Measurements from ENCODE around the gene HIVEP2. TPM values are rescaled to one million over a fixed set of nuclear protein-coding genes. Genes with fewer than 3 reads are reported as not detected.

Gene HIVEP2
- total RNA-seq, 1 donor from 2014 or later, result 12.3 TPM

DNA sequence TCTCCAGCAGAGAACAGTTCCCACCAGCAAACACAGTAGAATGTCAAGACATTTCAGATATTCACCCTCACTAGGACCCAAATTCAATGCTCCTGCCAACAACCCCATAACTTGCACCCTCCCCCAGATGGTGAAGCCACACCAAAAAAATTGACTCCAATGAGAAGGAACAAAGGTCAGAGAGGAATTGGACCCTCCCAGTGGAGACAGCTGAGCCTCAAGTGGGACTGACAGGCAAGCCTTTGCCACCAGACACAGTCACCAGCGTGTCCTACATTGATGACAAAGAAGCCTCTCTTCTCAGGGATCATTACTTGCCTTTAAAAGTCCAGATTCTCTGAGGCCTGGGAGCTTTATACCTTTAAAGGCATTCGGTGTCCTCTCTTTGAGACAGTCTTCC, 64.8 kb downstream of the HIVEP2 start:
- DNase-seq (ENCODE audit: low read depth), result no peak
- TF ChIP-seq, protein P1, sequence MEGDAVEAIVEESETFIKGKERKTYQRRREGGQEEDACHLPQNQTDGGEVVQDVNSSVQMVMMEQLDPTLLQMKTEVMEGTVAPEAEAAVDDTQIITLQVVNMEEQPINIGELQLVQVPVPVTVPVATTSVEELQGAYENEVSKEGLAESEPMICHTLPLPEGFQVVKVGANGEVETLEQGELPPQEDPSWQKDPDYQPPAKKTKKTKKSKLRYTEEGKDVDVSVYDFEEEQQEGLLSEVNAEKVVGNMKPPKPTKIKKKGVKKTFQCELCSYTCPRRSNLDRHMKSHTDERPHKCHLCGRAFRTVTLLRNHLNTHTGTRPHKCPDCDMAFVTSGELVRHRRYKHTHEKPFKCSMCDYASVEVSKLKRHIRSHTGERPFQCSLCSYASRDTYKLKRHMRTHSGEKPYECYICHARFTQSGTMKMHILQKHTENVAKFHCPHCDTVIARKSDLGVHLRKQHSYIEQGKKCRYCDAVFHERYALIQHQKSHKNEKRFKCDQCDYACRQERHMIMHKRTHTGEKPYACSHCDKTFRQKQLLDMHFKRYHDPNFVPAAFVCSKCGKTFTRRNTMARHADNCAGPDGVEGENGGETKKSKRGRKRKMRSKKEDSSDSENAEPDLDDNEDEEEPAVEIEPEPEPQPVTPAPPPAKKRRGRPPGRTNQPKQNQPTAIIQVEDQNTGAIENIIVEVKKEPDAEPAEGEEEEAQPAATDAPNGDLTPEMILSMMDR (conservative IDR thresholded peaks at IDR 0.05; ENCODE audit: low read depth, low read length), result no peak
- H3K4me3 ChIP-seq (ENCODE audit: low read depth, low read length), result no peak overlapping the region

DNA sequence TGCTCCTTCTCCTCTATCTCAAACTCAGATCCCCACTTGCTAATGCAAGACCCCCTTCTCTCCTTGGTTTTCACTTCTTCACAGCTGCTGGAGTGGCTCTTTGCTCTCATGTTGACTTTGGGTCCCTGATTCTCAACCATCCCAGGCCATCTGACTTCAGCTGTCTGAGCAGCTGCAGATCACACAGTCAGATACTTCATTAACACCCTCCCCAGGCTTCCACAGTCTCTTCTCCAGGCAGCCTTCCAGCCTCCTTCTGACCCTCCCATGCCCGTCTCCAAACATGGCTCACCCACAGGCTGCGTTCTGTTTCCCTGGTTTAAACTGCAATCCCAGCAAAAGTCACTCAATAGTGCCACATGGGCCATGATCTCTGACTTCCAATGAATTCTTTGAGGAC, 65.4 kb downstream of the HIVEP2 start:
- TF ChIP-seq, protein P1 (conservative IDR thresholded peaks at IDR 0.05; ENCODE audit: low read depth, low read length), result no peak
- H3K4me3 ChIP-seq (ENCODE audit: low read depth, low read length), result no peak overlapping the region
- no peak for DNase-seq (ENCODE audit: low read depth)

DNA sequence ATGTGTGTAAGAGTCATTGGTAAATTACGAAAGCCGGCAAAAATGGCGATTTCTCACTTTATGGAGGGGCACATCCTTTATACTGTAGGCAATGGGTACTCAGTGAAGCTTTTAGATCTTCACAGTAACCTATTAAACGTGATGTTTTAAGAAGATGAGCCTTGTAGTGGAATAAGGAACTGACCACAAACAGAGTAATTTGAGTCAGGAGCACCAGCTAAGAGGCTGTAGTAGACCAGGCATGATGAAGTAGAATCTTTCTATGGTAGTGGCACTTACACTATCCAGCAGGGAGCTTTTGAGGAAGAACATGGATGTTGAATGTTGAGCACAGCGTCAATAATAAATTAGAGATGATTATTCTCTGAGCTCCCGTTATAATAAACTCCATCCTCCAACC, 65.9 kb downstream of the HIVEP2 start:
- H3K4me3 ChIP-seq (ENCODE audit: low read depth, low read length), result no peak overlapping the region
- TF ChIP-seq, protein P1 (conservative IDR thresholded peaks at IDR 0.05; ENCODE audit: low read depth, low read length), result no peak
- DNase-seq (ENCODE audit: low read depth), result no peak

DNA sequence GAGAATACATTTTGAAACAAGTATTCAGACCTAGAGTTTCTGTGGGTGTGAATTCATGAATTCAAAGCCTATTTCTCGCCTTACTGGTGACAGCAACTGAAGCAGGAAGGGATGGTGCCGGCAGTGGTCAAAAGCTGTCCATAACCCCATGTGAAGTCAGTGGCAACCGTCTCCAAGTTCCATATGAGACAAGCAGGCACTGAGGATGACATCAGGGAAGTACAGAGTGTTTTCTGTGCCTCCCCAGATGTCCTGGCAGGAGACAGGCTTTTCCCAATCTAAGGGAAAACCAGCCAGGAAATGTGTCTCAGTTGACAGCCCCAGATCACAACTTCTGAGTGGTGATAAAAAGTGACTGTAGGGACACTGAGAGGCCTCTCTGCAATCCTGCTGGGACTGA, 66.6 kb downstream of the HIVEP2 start:
- TF ChIP-seq, protein P1 (conservative IDR thresholded peaks at IDR 0.05; ENCODE audit: low read depth, low read length), result no peak
- no peak overlapping the region for H3K4me3 ChIP-seq (ENCODE audit: low read depth, low read length)
- DNase-seq (ENCODE audit: low read depth), result no peak

DNA sequence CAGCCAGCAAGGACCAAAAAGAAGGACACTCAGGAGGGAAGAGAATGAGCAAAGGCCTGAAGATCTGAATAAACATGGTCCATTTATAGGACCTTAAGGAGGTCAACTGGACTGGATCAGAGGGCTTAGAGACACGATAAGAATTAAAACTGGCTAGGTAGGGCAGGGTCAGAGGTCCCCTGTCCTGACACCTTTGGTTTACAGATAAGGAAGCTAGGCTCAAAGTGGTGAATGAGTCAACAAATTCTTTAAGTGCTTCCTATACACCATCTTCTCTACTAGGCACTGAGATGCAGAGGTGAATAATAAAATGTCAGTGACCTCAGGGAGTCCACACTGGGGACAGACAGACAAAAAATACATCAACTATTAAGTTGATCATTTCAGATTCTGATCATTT, 70.3 kb downstream of the HIVEP2 start:
- DNase-seq (ENCODE audit: low read depth), result no peak
- TF ChIP-seq, protein P1 (conservative IDR thresholded peaks at IDR 0.05; ENCODE audit: low read depth, low read length), result no peak

DNA sequence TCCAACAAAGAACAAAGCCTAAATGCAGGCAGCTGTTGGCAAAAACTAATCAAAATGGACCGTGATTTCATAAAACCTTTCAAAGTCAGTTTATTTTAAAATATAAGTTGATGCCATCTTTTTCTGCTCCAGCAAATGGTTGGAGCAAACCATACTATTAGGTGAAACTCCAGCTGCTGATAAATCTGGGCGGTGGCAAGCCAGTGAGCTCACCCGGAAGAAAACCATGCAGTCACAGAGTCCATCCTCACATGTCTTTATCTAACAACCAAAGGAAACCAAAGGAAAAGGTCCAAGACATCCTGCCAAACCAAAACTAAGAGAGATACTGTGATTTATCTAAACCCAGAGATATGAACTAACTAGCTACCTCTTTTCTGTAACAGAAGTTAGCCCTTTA, 72.6 kb downstream of the HIVEP2 start:
- no peak for DNase-seq (ENCODE audit: low read depth)
- TF ChIP-seq, protein P1 (conservative IDR thresholded peaks at IDR 0.05; ENCODE audit: low read depth, low read length), result no peak
- H3K4me3 ChIP-seq (ENCODE audit: low read depth, low read length), result peak overlapping the region; percentile 26

More for the DNA sequence above, 70.3 kb downstream of the HIVEP2 start:
- H3K4me3 ChIP-seq (ENCODE audit: low read depth, low read length), result no peak overlapping the region

DNA sequence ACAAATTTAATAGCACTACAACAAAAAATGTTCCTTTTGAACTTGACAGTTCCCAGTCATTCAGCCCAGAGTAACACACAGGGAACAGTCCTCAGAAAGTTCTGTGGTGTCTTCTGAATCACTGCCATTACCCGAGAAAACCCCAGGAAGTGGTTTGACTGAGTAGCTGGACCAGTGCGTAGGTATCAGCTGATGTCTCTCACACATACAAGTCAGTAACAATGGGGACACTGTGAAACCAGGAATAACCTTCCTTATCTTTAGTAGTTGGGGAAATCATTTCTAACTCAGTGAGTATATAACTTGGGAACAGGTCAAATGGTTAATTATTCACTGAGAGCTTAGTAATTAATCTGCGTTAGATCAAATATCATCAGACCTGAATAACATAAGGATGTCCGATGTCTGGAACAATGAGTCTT, 73.1 kb downstream of the HIVEP2 start:
- TF ChIP-seq, protein P1 (conservative IDR thresholded peaks at IDR 0.05; ENCODE audit: low read depth, low read length), result no peak
- H3K4me3 ChIP-seq (ENCODE audit: low read depth, low read length), result peak overlapping the region; percentile 26
- DNase-seq (ENCODE audit: low read depth), result peak; percentile 98

All from epithelial cell of proximal tubule (primary cell).